Measurements from ENCODE around the gene RAMAC. TPM values are rescaled to one million over a fixed set of nuclear protein-coding genes. Genes with fewer than 3 reads are reported as not detected.

RAMAC gene
- total and polyA plus RNA-seq, 10 of the 15 experiments (the other 5 are each of a cell fraction or from before 2014, with no cell fraction given), result 22.4 to 109 (median 41.7) TPM

DNA sequence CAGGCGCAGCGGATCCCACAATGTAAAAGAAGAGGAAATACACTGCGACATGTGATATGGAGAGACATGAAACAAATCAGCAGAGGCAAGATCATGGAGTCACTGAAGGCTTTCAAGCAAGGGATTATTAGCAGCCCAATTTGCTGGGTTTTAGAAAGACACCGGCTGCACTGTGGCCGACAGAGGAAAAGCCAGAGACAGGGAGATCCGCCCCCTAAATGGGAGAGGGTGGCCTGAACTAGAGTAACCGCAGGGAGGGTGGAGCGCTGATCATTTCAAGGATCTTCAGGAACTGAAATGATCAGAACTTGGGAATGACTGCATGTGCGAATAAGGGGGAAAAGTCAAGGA is 26.0 kb downstream of the RAMAC start:
- peak overlapping the region; percentile 81 for H3K9ac ChIP-seq (ENCODE audit: control insufficient read depth, insufficient read depth, low read length)
- no peaks in the 10 kb centered on the region for H3K9me3 ChIP-seq (replicated peaks; ENCODE audit: control insufficient read depth, insufficient read depth, low read length)
- peaks cover 6% of the 10 kb centered on the region; the same call in 1 of the 2 replicates for H3K4me1 ChIP-seq (ENCODE audit: control insufficient read depth, insufficient read depth, low read length)
- in situ Hi-C loops (cut with MboI) (loop anchor here (5.0 kb wide), 1 partner anchor 200 kb away; no protein-coding TSS in a partner anchor), intact Hi-C loops (cut with micrococcal nuclease; ENCODE audit: unreplicated experiment) (loop anchor here (5.0 kb wide), 1 partner anchor 55 kb away; the partner anchor contains the start of gene BTBD1)
- H2AFZ ChIP-seq (ENCODE audit: control insufficient read depth, low read depth, low read length), result peak overlapping the region; percentile 95
- CTCF ChIA-PET, result interaction anchor here (0.8 to 4.1 kb wide), 28 partner anchors 8 to 481 kb away, joined by 3 to 28 read pairs (median 6); partner anchors contain the start of genes BTBD1, HDGFL3, RAMAC and WHAMM
- RAD21 ChIA-PET (ENCODE audit: unreplicated experiment), result interaction anchor here (0.6 to 1.4 kb wide), 4 partner anchors 12 to 368 kb away, joined by 3 to 7 read pairs (median 4); no protein-coding TSS in a partner anchor
- peak overlapping the region; percentile 78 for H3K4me3 ChIP-seq
- WGBS (ENCODE audit: insufficient coverage, insufficient replicate concordance, low lambda C conversion rate, missing lambda C conversion rate), result 52% methylated on average over 9 of the region's 9 CpGs
- FAIRE-seq, result no peak
- peak overlapping the region; percentile 83 for H3K4me2 ChIP-seq (ENCODE audit: control insufficient read depth, insufficient read depth)
- H3K36me3 ChIP-seq (ENCODE audit: control insufficient read depth in 2 of 2, insufficient read depth in 2 of 2, low read length in 1 of 2), result peaks cover 1 to 3% of the 10 kb centered on the region in 2 experiments; a peak in 3 of 4 replicates
- TSS peak; percentile 83 for BruUV-seq (replicated peaks)
- no peak for TF ChIP-seq NRF1 (conservative IDR thresholded peaks at IDR 0.05; ENCODE audit: low read depth, low read length)
- TF ChIP-seq LARP7 (IDR thresholded peaks at IDR 0.05), result 0 out of 2 replicates have a peak, but pooled peaks have one; percentile 0
- no peak for TF ChIP-seq POLR2A (IDR thresholded peaks at IDR 0.05; ENCODE audit: low read depth, low read length)
- no peak for TF ChIP-seq RCOR1 (conservative IDR thresholded peaks at IDR 0.05; ENCODE audit: low read depth, low read length)
- TF ChIP-seq KLF5 (IDR thresholded peaks at IDR 0.05; ENCODE audit: partially characterized antibody), result no peak
- TF ChIP-seq CREM (IDR thresholded peaks at IDR 0.05; ENCODE audit: low read depth), result no peak
- no peak for TF ChIP-seq MTA2 (IDR thresholded peaks at IDR 0.05; ENCODE audit: low read depth)
- TF ChIP-seq, protein P1, sequence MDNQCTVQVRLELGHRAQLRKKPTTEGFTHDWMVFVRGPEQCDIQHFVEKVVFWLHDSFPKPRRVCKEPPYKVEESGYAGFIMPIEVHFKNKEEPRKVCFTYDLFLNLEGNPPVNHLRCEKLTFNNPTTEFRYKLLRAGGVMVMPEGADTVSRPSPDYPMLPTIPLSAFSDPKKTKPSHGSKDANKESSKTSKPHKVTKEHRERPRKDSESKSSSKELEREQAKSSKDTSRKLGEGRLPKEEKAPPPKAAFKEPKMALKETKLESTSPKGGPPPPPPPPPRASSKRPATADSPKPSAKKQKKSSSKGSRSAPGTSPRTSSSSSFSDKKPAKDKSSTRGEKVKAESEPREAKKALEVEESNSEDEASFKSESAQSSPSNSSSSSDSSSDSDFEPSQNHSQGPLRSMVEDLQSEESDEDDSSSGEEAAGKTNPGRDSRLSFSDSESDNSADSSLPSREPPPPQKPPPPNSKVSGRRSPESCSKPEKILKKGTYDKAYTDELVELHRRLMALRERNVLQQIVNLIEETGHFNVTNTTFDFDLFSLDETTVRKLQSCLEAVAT (IDR thresholded peaks at IDR 0.05), result peak; percentile 65; the same call in 1 of the 2 replicates
- no peak for TF ChIP-seq BACH1 (IDR thresholded peaks at IDR 0.05; ENCODE audit: borderline replicate concordance)
- no peak for TF ChIP-seq EP300 (IDR thresholded peaks at IDR 0.05; ENCODE audit: borderline replicate concordance in 1 of 2, control insufficient read depth in 1 of 2, low read depth in 2 of 2, low read length in 2 of 2)
- no peak for TF ChIP-seq TARDBP (IDR thresholded peaks at IDR 0.05; ENCODE audit: borderline replicate concordance)
- no peak for TF ChIP-seq TCF12 (IDR thresholded peaks at IDR 0.05; ENCODE audit: low read depth, low read length)
- no peak for TF ChIP-seq POLR2AphosphoS5 (IDR thresholded peaks at IDR 0.05; ENCODE audit: low read length)
- no peak for TF ChIP-seq NFIC (IDR thresholded peaks at IDR 0.05; ENCODE audit: low read depth, low read length)
- no peak for TF ChIP-seq SMARCA5 (IDR thresholded peaks at IDR 0.05)
- ATAC-seq, result no peak
- peaks cover 21% of the 10 kb centered on the region for H3K79me2 ChIP-seq (ENCODE audit: control insufficient read depth, insufficient read depth, low read length)
- DNase-seq (ENCODE audit: low read depth, low spot score), result no peak
- no peaks in the 10 kb centered on the region for H4K20me1 ChIP-seq (ENCODE audit: control insufficient read depth, insufficient read depth)
- H3K27ac ChIP-seq (ENCODE audit: control insufficient read depth, insufficient read depth), result peak overlapping the region; percentile 69
- no peaks in the 10 kb centered on the region for H3K27me3 ChIP-seq (replicated peaks in 1 of 2; ENCODE audit: control insufficient read depth in 2 of 2, insufficient read depth in 2 of 2, low read length in 1 of 2)
- SMC1A ChIA-PET (ENCODE audit: uncharacterized antibody, unreplicated experiment), result interaction anchor here (0.5 to 2.2 kb wide), 7 partner anchors 32 to 550 kb away, joined by 3 to 7 read pairs (median 4); no protein-coding TSS in a partner anchor
- POLR2A ChIA-PET, result interaction anchor here (0.5 to 3.1 kb wide), 5 partner anchors 10 to 262 kb away, joined by 3 to 10 read pairs (median 6); no protein-coding TSS in a partner anchor
